H54 (cell line): ENCODE results near the gene ERMARD.
"Not testable (repeated sequence)": the region's sequence is repeated elsewhere in the genome, so short reads cannot be mapped to it uniquely, and the experiment has no call there.

Source experiments
- DNase-seq: peaks from one replicate; pipeline ENCODE4 v3.0.0; 2011; ENCODE audit warnings: low spot score, mixed read lengths; ENCODE audit not compliant: insufficient read length
- FAIRE-seq: peaks from 3 replicates; lab custom pipeline; 2011; peaks lifted over from hg19 to GRCh38; lab: Jason Lieb, UNC
- POLR2A ChIP-seq: IDR thresholded peaks from 2 replicates; pipeline ENCODE4 v1.6.1; 2011; ENCODE audit warnings: low read depth, mild to moderate bottlenecking, low read length

Gene ERMARD

GRCh38 chr6:169763308-169763707, 11.9 kb downstream of the ERMARD start:
- DNase-seq (no peak), FAIRE-seq (no peak)
- TF ChIP-seq POLR2A = no peak

- DNase-seq (no peak), FAIRE-seq (no peak)
- TF ChIP-seq POLR2A = no peak
These were observed 12.5 kb downstream of the ERMARD start for GRCh38 chr6:169763881-169764280.

- DNase-seq, FAIRE-seq: not testable (repeated sequence)
These were observed 14.4 kb downstream of the ERMARD start for GRCh38 chr6:169765789-169766188.

- no peak for TF ChIP-seq POLR2A
- no peak for FAIRE-seq
- no peak for DNase-seq
These were observed 14.8 kb downstream of the ERMARD start for GRCh38 chr6:169766232-169766631.

- no peak for TF ChIP-seq POLR2A
- DNase-seq (no peak), FAIRE-seq (no peak)
These were observed 15.7 kb downstream of the ERMARD start for GRCh38 chr6:169766921-169767736.

- TF ChIP-seq POLR2A = no peak
- FAIRE-seq (no peak), DNase-seq (no peak)
These were observed 22.9 kb downstream of the ERMARD start for GRCh38 chr6:169774347-169774746.

GRCh38 chr6:169775321-169775720, 23.9 kb downstream of the ERMARD start:
- FAIRE-seq = no peak
- TF ChIP-seq POLR2A = no peak
- no peak for DNase-seq

- no peak for TF ChIP-seq POLR2A
- FAIRE-seq = no peak
These were observed 25.0 kb downstream of the ERMARD start for GRCh38 chr6:169776379-169776778.

GRCh38 chr6:169777896-169778295, 26.5 kb downstream of the ERMARD start:
- DNase-seq (no peak), FAIRE-seq (no peak)
- no peak for TF ChIP-seq POLR2A

More at GRCh38 chr6:169776379-169776778, 25.0 kb downstream of the ERMARD start:
- DNase-seq = no peak

- no peak for TF ChIP-seq POLR2A
- DNase-seq = no peak
- no peak for FAIRE-seq
These were observed 27.2 kb downstream of the ERMARD start for GRCh38 chr6:169778646-169779045.

GRCh38 chr6:169779092-169779815, 27.8 kb downstream of the ERMARD start:
- FAIRE-seq (no peak), DNase-seq (no peak)
- no peak for TF ChIP-seq POLR2A

- no peak for TF ChIP-seq POLR2A
- FAIRE-seq (no peak), DNase-seq (no peak)
These were observed 28.5 kb downstream of the ERMARD start for GRCh38 chr6:169779896-169780295.

GRCh38 chr6:169780571-169781091, 29.2 kb downstream of the ERMARD start:
- FAIRE-seq (no peak), DNase-seq (no peak)

GRCh38 chr6:169782966-169783365, 31.5 kb downstream of the ERMARD start:
- FAIRE-seq (no peak), DNase-seq (no peak)
- TF ChIP-seq POLR2A = no peak

More at GRCh38 chr6:169780571-169781091, 29.2 kb downstream of the ERMARD start:
- no peak for TF ChIP-seq POLR2A
